ENCODE data around the gene TBPL2.

GRCh38 chr14:55451398-55451797 is 11.0 kb upstream of the TBPL2 start:
- no peak for TF ChIP-seq EZH2phosphoT487 (IDR thresholded peaks at IDR 0.05; ENCODE audit: insufficient read depth, low read depth)
- no peak for TF ChIP-seq EZH2 (IDR thresholded peaks at IDR 0.05; ENCODE audit: insufficient read depth, poor library complexity, severe bottlenecking)

Data from GM23248 (cell line).